ENCODE results near the gene CLCN6. TPM values are rescaled to one million over a fixed set of nuclear protein-coding genes. Genes with fewer than 3 reads are reported as not detected.

CLCN6 gene
- total RNA-seq: 3.6 and 5.8 TPM in 2 replicates

GRCh38 chr1:11805422-11806306 is at the start of gene CLCN6, which contains the start of gene MTHFR:
CLCN6 (plus strand) TSS chr1:11806191; CDS start chr1:11806263, 72 bp downstream.
MTHFR (minus strand) TSS chr1:11805964; CDS start chr1:11803116, 2,848 bp downstream.

GRCh38 chr1:11761988-11762406 is 44.0 kb upstream of the CLCN6 start, which contains the start of gene C1orf167:
C1orf167 (plus strand) TSS chr1:11762193; CDS start chr1:11764401, 2,208 bp downstream.

GRCh38 chr1:11847667-11848372 is 41.8 kb downstream of the CLCN6 start, which contains the start of gene NPPA:
NPPA (minus strand) TSS chr1:11847783; CDS start chr1:11847684, 99 bp downstream.

GRCh38 chr1:11858613-11858967 is 52.6 kb downstream of the CLCN6 start, which contains the start of gene NPPB:
NPPB (minus strand) TSS chr1:11858945; CDS start chr1:11858833, 112 bp downstream.

Other genes starting within 250 kb of the CLCN6 start
- 54.8 and 78.6 TPM in 2 replicates for gene FBXO2, start 151.8 kb upstream of the CLCN6 start, total RNA-seq
- 18.5 and 21.7 TPM in 2 replicates for gene FBXO44, start 151.3 kb upstream of the CLCN6 start, total RNA-seq
- 8.2 and 14.9 TPM in 2 replicates for gene FBXO6, start 142.0 kb upstream of the CLCN6 start, total RNA-seq
- 34.0 and 55.2 TPM in 2 replicates for gene MAD2L2, start 125.0 kb upstream of the CLCN6 start, total RNA-seq
- gene DRAXIN, start 114.5 kb upstream of the CLCN6 start, total RNA-seq: under 0.01 TPM in 1 of 2 replicates, not detected in the other
- 98.5 and 99.8 TPM in 2 replicates for gene AGTRAP, start 70.1 kb upstream of the CLCN6 start, total RNA-seq
- not detected in 2 replicates for gene C1orf167, start 44.0 kb upstream of the CLCN6 start, total RNA-seq
- 10.6 and 14.5 TPM in 2 replicates for gene MTHFR, start 227 bp upstream of the CLCN6 start, total RNA-seq
- gene NPPA, start 41.6 kb downstream of the CLCN6 start, total RNA-seq: not detected in 2 replicates
- 0.48 TPM in 1 of 2 replicates, not detected in the other for gene NPPB, start 52.8 kb downstream of the CLCN6 start, total RNA-seq
- gene KIAA2013, start 120.2 kb downstream of the CLCN6 start, total RNA-seq: 86.5 and 98.3 TPM in 2 replicates
- 62.2 and 144 TPM in 2 replicates for gene PLOD1, start 128.5 kb downstream of the CLCN6 start, total RNA-seq
- gene MFN2, start 174.3 kb downstream of the CLCN6 start, total RNA-seq: 72.1 and 94.8 TPM in 2 replicates
- gene MIIP, start 213.3 kb downstream of the CLCN6 start, total RNA-seq: 44.3 and 60.0 TPM in 2 replicates